NCI-H2107 treated with DMSO at 0.1 percent for 48 hours (cell line): ENCODE results near the gene TEX51.

Experiments used
- DNase-seq: peaks from one replicate; lab custom pipeline; 2025; ENCODE audit not compliant: unreplicated experiment; lab: John Stamatoyannopoulos, UW

The TEX51 gene

DNA sequence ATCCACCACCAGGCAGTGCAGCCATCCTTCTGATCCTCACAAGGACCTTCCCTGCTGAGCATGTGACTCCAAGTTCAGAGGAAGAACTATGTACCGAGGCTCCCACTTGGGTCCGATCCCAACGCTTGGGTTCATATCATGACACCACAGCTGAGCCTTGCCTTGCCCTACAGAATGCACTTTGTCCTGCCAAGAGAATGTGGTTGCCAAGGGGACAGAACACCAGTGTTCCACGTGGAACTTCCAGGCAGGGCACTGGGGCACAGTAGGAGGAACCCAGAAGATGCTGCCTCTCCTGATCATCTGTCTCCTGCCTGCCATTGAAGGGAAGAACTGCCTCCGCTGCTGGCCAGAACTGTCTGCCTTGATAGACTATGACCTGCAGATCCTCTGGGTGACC is at the start of gene TEX51:
Gene TEX51 (plus strand): TSS at position 255 of the 400 bp plus-strand sequence. CDS start 29 bp downstream, at position 284.
- DNase-seq = no peak

DNA sequence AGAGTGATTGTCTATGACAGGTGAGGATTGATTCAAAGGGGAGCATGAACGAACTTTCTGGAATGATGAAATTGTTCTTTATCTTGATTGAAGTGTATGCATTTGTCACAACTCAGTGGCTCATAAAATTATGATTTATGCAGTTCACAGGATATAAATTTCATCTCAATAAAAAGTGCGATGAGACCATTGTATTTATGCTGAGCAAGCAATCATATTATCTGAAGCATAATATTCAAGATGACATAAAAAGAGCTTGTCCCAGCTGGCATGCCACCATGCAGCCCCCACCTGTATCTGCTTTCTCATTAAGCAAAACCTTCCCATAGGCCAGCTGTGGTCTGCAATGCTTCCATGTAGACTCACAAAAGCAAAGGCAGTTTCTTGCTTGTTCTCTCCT is 49.6 kb upstream of the TEX51 start:
- no peak for DNase-seq

DNA sequence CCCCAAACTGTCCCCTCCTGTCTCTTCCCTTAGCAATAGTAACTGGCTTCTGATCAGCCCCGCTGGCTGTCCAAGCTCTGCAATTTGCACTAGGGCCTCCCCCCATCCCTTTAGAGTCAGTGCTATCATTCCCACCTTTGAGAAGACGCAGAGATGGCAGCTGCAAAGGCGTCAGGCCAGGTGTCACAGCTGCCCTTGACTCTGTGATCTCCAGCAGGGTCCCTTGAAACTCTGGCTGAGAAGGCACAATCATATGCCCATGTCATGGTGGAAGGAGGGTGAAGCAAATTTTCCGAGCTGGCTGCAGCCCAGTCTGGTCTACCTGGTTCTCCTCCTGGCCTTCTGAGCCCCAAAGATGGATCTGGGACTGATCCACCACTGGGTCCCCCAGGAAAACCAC is 49.2 kb upstream of the TEX51 start:
- no peak for DNase-seq

DNA sequence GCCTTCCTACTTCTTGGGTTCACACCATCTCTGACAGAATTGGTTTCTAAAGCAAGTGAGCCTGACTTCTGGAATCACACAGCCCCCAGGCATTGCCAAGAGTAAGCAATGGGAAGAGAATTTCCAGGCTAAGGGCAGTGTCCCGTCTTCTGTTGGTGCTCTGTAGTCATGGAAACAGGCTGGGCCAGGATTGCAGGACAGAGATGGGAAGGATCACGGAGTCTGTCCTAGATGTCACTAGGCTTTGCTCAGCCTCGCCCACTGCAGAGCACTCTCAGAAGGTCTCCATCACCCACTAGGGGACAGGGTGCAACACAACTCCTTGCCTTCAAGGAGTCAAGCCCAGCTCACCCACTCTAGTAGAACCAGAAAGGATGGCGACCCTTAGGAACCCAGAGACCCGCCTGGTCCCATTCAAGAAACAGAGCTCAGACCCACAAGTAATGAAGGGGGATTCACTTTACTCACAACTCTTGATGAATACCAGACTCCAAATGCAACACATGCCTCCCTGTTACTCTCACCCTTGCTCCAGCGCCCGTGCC is 48.6 kb upstream of the TEX51 start:
- no peak for DNase-seq

DNA sequence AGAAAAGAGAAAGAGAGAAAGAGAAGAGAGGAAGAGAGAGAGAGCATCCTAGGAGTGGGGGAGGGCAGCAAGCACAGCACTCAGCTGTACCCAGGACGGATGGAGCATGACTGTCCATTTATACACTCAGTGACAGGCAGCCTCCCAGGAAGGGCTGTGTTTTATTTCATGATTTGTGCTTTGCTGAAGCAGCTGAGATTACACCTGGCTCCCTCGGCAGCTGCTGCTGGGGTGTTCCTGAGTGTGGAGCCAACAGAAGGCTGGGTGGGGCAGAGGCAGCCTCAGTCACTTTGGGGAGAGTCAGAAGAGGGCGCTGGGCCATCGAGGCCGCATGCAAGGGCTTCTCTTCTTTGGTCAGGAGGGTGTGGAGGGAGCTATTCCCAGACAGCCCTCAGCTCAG is 47.8 kb upstream of the TEX51 start:
- DNase-seq = no peak

DNA sequence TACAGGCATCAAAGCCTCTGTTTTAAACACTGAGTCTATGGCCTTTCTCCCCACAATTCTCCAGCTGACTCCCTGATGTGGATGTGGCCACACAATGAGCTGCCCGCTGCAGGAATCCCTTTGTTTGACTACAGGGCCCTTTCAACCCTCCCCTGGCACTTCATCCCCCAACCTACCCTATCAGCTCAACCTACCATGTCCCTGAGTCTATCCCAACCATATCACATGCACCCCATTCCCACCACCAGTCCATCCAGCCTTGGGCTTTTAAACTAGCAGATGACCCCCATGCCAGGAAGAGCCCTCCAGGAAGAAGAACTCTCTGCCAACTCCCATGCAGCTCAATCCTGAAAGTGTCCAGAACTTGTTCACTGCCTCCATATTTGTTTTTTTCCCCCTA is 46.9 kb upstream of the TEX51 start:
- no peak for DNase-seq

DNA sequence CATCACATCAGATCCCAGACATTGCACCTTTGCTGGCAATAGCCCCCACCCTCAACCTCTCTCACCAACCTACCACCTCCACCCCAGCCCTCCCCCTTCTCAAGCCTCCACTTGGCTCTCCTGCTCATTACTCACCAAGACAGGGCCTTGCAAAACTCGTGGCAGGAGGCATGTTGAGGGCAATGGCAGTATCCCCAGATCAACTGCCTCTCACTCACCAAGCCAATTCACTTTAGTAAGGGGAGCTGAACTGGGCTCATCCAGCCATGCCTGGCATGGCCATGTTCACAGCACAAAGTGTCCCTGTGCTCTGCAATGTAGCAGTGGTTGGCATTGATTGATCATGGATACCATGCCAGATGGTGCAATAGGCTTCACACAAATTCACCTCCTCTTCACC is 46.3 kb upstream of the TEX51 start:
- no peak for DNase-seq

DNA sequence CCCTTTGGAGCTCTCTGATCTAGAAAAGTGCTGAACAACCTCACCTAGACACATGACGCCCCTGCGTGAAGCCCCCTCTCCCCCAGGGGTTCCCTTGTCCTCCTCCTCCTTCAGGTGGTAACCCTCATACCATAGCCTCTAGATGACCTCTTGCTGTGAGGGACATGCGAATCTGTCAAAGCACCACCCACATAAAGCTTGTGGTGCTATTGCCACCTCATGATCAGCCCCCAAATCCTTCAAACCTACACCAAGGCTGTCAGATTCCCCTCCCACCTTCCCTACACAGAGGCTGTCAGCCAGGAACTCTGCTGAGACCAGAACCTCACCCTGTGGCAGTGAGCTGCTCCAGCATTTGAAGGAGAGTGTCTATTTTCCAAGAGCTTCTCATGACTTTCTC is 43.1 kb upstream of the TEX51 start:
- no peak for DNase-seq

DNA sequence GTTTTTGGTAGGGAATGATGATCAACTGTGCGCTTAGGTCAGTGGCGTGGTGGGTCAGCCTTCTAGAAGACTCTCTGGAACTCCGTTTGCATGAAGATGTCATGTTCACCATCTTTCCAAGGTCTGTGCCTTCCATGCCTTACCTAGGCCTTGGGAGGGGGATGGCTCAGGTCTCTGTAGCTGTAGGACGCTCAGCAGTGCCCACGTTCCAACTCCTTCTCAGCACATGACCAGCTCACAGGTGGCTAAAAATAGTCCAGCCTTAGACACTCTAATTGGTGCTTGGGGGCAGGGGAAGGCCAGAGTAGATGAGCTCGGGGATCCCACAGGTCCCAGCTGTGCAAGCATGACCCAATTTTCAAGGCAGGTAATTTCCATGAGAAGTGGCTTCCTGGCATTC is 42.3 kb upstream of the TEX51 start:
- no peak for DNase-seq

DNA sequence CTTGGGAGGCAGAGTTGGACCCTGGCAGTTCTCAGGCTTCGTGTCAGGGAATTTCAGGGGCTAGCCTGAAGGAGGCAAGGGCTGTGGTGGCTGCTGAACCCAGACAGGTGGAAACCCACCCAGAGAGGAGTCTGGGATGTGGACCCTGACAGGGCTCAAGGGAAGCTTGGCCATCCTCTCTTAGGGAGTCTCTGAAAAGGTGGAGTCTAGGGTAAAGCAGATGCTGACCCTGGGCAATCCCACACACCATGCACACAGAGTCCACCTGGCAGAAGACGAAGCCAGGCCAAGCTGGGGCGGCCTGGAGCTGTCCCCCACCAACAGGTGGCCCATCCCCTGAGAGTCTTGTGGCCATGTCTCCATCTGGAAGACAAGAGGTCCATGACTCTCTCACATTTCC is 41.2 kb upstream of the TEX51 start:
- no peak for DNase-seq

DNA sequence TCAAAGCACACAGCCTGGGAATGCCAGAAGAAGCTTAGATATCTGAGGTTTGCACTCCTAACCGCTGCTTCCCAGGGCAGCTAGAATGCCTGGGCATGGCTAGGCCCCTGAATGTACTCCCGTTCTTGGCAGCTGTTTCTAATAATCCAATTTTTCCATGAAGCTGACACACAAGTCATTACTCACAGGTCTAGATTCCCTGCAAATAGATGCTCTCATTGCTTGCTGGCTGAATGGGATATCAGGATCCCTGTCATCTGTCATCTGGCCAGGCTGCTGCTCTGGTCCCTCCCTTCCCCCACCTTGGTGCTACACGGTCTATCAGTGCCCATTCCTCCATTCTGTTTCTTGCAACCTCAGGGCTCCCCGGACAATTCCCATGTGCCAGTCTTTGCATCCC is 40.7 kb upstream of the TEX51 start:
- no peak for DNase-seq

DNA sequence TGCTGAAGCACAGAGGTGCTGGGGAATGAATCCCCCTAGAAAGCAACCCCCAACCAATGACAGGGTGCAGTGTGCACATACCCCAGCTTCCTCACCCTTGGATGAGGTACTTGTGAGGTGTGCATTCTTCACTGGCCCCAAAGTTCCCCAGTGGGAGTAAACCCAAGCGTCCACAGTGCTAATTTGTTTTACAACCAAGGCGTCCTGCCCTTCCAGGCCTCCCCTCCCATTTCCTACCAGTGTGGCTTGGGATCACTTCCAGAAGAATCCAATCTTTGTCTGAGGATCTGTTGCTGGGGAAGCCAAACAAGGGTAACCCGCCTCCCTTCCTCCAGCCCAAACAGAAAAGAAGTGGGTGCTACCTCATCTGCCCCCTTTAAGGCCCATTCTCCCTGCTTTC is 40.3 kb upstream of the TEX51 start:
- no peak for DNase-seq

DNA sequence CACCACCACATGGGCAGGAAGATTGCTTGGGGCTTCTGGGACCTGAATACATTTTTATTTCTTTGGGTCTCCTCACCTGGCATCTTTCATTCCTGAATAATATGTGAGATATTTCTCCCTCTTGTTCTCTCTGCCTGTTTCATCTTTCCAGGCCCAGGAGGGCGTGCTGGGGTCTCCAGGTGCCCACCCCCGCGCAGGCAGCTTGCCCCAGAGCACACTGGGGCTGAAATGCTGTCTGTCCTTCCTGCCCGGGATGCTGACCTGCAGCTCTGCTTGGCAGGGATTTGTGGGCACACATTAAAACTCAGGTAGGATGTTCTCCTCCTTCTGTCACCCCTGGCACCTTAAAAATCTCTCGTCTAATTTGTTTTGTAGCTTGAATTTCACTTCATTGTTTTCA is 39.7 kb upstream of the TEX51 start:
- DNase-seq = no peak

DNA sequence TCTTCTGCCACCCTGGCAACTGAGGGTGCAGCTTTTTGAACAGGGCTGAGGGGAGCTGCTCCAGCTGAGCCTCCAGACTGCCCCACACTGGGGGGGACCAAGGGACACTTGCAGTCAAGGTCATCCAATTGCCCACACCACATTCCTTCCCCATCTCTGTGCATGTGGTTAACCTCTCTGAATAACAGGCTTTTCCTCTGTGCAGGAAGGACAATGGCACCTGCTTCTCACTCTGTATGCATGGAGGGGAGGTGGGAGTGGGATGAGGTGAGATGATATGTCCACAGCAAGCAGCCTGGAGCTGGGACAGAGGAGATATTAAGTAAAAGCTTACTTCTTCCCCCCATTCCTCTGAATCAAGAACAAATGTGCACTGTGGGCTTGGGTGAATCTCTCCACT is 39.1 kb upstream of the TEX51 start:
- DNase-seq = no peak

DNA sequence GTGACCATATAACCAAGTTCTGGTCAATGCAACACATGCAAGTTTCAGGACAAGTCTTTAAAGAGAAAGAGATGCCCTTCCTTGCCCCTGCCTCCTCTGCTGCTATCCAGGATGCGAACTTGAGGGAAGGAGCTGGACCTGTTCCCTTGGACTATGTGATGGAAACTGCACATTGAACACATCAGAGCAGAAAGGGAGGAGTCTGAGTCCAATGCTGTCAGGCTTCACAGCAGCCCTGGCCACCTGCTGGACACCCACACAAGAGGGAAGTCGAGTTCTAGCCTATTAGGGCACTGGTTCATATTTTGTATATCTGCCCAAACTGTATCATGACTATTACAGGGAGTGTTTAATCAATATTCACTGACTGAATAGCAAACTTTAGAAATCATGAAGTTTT is 38.3 kb upstream of the TEX51 start:
- DNase-seq = no peak

DNA sequence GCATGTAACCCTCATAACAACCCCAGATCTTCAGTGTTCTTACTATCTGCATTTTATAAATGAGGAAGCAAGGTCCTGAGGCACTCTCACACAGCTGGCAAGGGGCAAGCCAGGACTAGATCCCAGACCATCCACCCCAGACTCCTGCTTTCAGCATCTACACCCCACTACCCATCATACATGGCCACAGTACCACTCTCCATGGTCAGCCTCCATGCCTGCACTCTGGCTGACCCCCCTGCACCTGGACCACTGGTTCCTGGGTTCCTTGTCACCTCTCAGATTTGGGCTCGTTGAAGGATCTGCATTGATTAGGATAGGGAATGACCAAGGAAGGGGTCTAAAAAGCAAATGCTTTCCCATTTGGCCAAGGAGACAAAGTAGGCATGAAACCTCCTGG is 36.0 kb upstream of the TEX51 start:
- DNase-seq = no peak

DNA sequence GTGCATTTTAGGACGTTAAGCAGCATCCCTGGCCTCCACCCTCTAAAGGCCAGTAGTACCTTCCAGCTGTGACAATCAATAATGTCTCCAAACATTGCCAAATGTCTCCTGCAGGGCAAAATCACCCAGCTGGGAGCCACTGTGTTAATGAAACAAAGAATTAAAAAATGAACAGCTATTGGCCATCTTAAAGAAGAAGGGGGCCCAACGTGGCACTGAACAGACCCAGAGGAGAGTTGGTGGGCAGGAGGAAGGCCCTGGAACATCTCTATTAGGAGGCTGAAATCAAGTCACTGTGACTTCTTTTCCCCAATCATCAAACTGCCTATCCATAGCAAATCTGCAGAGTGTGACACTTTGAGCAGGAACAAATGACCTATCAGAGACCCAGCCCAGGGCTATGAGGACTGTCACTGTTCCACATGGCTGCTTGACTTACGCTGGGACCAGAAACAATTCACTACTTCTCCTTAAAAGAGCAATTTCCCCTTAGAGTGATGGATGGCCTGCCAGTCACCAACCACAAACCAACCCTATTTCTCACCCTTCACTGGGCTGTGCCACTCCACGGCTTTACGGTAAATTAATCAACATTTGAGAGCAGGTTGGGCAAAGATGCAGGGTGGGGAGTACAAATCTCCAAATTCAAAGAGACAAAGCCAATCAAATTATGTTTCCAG is 35.2 kb upstream of the TEX51 start:
- no peak for DNase-seq

DNA sequence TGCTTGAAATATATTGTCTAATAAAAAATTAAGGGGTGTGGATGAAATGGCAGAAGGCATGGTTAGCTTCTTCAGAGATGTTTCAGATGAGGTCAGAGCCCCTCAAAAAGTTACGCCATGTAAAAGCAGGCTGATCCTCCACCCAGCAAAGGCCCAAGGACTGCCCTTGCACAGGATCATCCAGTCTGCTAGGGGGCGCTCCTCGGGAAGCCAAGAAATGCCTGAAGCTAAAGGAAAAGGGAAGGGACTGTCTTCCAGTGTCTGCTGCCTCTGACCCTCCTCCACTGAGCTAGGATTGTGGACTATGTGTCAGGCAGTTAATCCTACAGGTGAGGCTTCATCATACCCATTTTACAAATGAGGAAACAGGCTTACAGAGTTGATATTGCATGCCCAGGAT is 33.8 kb upstream of the TEX51 start:
- no peak for DNase-seq

DNA sequence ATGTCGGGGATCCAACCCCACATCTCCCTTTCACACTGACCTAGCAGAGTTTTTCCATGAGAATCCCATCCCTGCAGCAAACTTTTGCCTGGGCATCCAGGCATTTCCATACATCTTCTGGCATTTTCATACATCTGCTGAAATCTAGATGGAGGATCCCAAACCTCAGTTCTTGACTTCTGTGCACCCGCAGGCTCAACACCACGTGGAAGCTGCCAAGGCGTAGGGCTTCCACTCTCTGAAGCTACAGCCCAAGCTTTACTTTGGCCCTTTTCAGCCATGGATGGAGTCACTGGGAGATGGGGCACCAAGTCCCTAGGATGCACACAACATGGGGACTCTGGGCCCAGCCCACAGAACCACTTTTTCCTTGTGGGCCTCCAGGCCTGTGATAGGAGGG is 32.2 kb upstream of the TEX51 start:
- no peak for DNase-seq

DNA sequence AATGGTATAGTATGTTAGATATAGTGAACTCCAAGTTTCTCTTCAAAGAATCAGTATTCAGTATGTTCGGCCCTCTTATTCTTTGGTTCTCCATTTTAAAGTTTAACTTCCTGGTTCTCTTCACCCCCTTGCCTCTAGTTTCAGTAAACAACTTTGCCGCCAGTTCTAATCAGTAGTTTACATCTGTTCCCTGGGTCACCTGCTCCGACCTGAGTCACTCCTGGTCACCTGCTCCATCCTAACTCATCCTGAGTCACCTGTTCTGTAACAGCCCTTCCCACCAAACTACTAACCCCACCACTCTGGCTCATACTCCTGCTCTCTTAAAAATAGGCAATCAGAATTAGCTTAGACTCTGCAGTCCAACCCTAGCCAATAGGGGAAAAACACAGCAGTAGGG is 23.7 kb upstream of the TEX51 start:
- DNase-seq = no peak

DNA sequence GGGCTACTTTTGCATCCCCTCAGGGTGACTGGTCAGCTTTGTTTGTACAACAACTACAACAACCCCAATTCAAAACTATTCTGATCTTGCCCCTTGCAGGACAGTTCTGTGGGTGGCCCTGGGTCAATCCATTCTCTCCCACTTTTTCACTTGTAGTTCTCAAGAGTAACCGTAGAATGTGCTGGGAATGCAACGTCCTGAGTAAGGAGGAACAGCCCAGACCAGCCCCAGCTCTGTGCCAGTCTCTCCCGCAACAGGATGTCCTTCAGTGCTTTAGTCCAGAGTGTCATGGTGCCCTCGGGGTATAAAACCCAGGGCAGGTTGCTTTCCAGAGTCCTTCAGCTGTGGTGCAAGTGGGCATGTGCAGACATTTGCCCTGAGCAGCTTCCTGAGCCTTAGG is 22.1 kb upstream of the TEX51 start:
- DNase-seq = no peak

DNA sequence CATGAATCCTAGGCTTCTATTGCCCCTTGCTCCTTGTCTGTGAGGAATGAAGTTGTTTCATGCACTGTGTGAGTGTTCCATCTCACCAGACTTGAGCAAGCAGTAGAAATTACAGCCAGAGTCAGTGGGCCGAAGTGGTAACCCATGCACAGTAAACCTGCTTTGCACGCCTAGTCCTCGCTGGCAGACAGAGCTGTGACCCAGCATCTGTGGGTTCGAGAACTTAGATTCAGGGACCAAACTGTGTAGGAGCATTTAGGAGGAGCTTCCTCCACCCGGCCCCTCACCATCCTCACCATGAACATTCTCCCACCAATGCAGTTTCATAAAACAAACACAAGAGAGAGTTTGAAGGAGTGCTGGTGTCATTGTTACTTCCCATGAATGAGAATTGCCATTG is 21.6 kb upstream of the TEX51 start:
- DNase-seq = no peak

DNA sequence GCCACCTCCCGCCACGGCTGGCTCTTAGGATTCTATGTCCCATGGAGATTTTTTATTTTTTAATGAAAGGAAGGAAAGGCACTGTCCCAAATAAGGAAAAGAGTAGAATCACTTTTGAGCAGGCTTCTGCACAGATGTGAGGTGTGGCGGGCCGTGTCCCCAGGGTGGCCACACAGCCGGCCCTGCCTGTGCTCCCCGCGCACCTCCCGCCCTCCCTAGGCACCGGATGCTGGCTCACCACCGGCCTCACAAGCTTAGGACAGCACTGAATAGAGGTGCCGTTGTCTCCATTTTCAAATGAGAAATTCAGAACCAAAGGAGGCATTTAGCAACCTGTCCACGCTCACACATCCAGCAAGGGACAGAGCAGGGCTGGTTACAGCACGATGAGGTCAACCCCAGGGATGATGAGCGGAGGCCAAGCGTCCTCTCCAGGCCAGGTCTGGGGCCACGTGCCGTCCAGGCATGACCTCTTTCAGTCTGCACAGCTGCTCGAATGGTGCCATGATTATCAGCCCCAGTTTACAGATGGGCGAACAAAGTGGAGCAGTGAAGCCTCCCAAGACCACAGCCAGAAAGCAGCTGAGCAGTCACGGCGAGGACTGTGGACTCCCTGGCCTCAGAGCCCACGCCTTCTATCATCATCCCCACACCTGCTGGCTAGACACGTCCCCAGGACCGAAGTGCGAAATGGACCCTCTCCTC is 20.7 kb upstream of the TEX51 start:
- DNase-seq = no peak
